HG03432 (cell line): ENCODE data around the gene ALDOB.
"Not testable (repeated sequence)": the region's sequence is repeated elsewhere in the genome, so short reads cannot be mapped to it uniquely, and the experiment has no call there.

Experiments used
- ATAC-seq: cut with Tn5 transposase; IDR thresholded peaks from one replicate; pipeline ENCODE4 v1.9.1; 2021; ENCODE audit warnings: mild to moderate bottlenecking, moderate library complexity; ENCODE audit not compliant: unreplicated experiment

Gene ALDOB

GRCh38 chr9:101388507-101388993, 47.0 kb downstream of the ALDOB start:
- no peak for ATAC-seq

GRCh38 chr9:101387871-101388506, 47.6 kb downstream of the ALDOB start:
- ATAC-seq, result peak; percentile 67

GRCh38 chr9:101384873-101385536, 50.6 kb downstream of the ALDOB start, which contains the start of gene BAAT:
Gene BAAT (minus strand): TSS chr9:101385006. CDS start chr9:101371404, 13,602 bp downstream.
- ATAC-seq, result not testable (repeated sequence)

GRCh38 chr9:101383361-101383760, 52.2 kb downstream of the ALDOB start:
- no peak for ATAC-seq

- no peak for ATAC-seq
Measured at GRCh38 chr9:101381833-101382342, 53.7 kb downstream of the ALDOB start.

- ATAC-seq, result no peak
Measured at GRCh38 chr9:101381118-101381517, 54.5 kb downstream of the ALDOB start.

- no peak for ATAC-seq
Measured at GRCh38 chr9:101380295-101380694, 55.3 kb downstream of the ALDOB start.

- ATAC-seq, result no peak
Measured at GRCh38 chr9:101376111-101376848, 59.3 kb downstream of the ALDOB start.

- no peak for ATAC-seq
Measured at GRCh38 chr9:101375546-101375945, 60.0 kb downstream of the ALDOB start.

GRCh38 chr9:101372327-101373118, 63.1 kb downstream of the ALDOB start:
- no peak for ATAC-seq

GRCh38 chr9:101371813-101372212, 63.8 kb downstream of the ALDOB start:
- no peak for ATAC-seq
